ENCODE data around the gene XRN1.
"Not testable (repeated sequence)": the region's sequence is repeated elsewhere in the genome, so short reads cannot be mapped to it uniquely, and the experiment has no call there.

XRN1 gene

GRCh38 chr3:142434503-142434902 lies 13.3 kb downstream of the XRN1 start:
- TF ChIP-seq CTCF (IDR thresholded peaks at IDR 0.05; ENCODE audit: control insufficient read depth, insufficient read depth, low read depth, low read length, missing control alignments) = no peak
- H3K4me3 ChIP-seq (ENCODE audit: control insufficient read depth, low read depth, low read length) = no peak overlapping the region
- no peak for DNase-seq (ENCODE audit: low read depth)

- no peak overlapping the region for H3K4me3 ChIP-seq (ENCODE audit: control insufficient read depth, low read depth, low read length)
- no peak for TF ChIP-seq CTCF (IDR thresholded peaks at IDR 0.05; ENCODE audit: control insufficient read depth, insufficient read depth, low read depth, low read length, missing control alignments)
Observed at GRCh38 chr3:142433110-142433509, 14.7 kb downstream of the XRN1 start.

GRCh38 chr3:142429582-142429981 lies 18.3 kb downstream of the XRN1 start:
- TF ChIP-seq CTCF (IDR thresholded peaks at IDR 0.05; ENCODE audit: control insufficient read depth, insufficient read depth, low read depth, low read length, missing control alignments) = no peak
- no peak for DNase-seq (ENCODE audit: low read depth)
- H3K4me3 ChIP-seq (ENCODE audit: control insufficient read depth, low read depth, low read length) = no peak overlapping the region

More at GRCh38 chr3:142433110-142433509, 14.7 kb downstream of the XRN1 start:
- DNase-seq (ENCODE audit: low read depth) = no peak

GRCh38 chr3:142424754-142425153 lies 23.1 kb downstream of the XRN1 start:
- no peak for TF ChIP-seq CTCF (IDR thresholded peaks at IDR 0.05; ENCODE audit: control insufficient read depth, insufficient read depth, low read depth, low read length, missing control alignments)
- no peak for DNase-seq (ENCODE audit: low read depth)

GRCh38 chr3:142418926-142419592 lies 28.8 kb downstream of the XRN1 start:
- TF ChIP-seq CTCF (IDR thresholded peaks at IDR 0.05; ENCODE audit: control insufficient read depth, insufficient read depth, low read depth, low read length, missing control alignments) = no peak
- DNase-seq (ENCODE audit: low read depth) = no peak
- no peak overlapping the region for H3K4me3 ChIP-seq (ENCODE audit: control insufficient read depth, low read depth, low read length)

More at GRCh38 chr3:142424754-142425153, 23.1 kb downstream of the XRN1 start:
- H3K4me3 ChIP-seq (ENCODE audit: control insufficient read depth, low read depth, low read length) = no peak overlapping the region

GRCh38 chr3:142417302-142417701 lies 30.5 kb downstream of the XRN1 start:
- no peak overlapping the region for H3K4me3 ChIP-seq (ENCODE audit: control insufficient read depth, low read depth, low read length)
- no peak for DNase-seq (ENCODE audit: low read depth)
- TF ChIP-seq CTCF (IDR thresholded peaks at IDR 0.05; ENCODE audit: control insufficient read depth, insufficient read depth, low read depth, low read length, missing control alignments) = no peak

- DNase-seq (ENCODE audit: low read depth); H3K4me3 ChIP-seq (ENCODE audit: control insufficient read depth, low read depth, low read length): not testable (repeated sequence)
Observed at GRCh38 chr3:142400537-142400936, 47.3 kb downstream of the XRN1 start.
